ENCODE data around the gene BNIP2. TPM values are rescaled to one million over a fixed set of nuclear protein-coding genes. Genes with fewer than 3 reads are reported as not detected.

Gene BNIP2
- total RNA-seq, 2 donors from 2014 or later, result 76.6 to 124 TPM

DNA sequence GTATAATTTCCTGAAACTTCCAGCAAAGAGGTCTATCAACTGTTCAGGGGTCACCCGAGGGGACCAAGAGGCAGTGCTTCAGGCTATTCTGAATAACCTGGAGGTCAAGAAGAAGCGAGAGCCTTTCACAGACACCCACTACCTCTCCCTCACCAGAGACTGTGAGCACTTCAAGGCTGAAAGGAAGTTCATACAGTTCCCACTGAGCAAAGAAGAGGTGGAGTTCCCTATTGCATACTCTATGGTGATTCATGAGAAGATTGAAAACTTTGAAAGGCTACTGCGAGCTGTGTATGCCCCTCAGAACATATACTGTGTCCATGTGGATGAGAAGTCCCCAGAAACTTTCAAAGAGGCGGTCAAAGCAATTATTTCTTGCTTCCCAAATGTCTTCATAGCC, 70.7 kb downstream of the BNIP2 start:
- Histone ChIP-seq H3K9me3 (no peaks in the 10 kb centered on the region), H3K4me3 (no peak overlapping the region), H3K27me3 (replicated peaks; ENCODE audit: insufficient read depth) (no peaks in the 10 kb centered on the region), H3K4me1 (replicated peaks) (no peaks in the 10 kb centered on the region), H3K27ac (no peak overlapping the region), H3K36me3 (no peaks in the 10 kb centered on the region)
- DNase-seq (ENCODE audit: low spot score), result no peak
- TF ChIP-seq, protein P1, sequence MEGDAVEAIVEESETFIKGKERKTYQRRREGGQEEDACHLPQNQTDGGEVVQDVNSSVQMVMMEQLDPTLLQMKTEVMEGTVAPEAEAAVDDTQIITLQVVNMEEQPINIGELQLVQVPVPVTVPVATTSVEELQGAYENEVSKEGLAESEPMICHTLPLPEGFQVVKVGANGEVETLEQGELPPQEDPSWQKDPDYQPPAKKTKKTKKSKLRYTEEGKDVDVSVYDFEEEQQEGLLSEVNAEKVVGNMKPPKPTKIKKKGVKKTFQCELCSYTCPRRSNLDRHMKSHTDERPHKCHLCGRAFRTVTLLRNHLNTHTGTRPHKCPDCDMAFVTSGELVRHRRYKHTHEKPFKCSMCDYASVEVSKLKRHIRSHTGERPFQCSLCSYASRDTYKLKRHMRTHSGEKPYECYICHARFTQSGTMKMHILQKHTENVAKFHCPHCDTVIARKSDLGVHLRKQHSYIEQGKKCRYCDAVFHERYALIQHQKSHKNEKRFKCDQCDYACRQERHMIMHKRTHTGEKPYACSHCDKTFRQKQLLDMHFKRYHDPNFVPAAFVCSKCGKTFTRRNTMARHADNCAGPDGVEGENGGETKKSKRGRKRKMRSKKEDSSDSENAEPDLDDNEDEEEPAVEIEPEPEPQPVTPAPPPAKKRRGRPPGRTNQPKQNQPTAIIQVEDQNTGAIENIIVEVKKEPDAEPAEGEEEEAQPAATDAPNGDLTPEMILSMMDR (IDR thresholded peaks at IDR 0.05), result no peak
- TF ChIP-seq POLR2A (IDR thresholded peaks at IDR 0.05) (no peak), POLR2AphosphoS5 (IDR thresholded peaks at IDR 0.05) (no peak)
- 92% methylated on average over 4 of the region's 4 CpGs for WGBS
- intact Hi-C loops (cut with DNase I), result no loop called here

DNA sequence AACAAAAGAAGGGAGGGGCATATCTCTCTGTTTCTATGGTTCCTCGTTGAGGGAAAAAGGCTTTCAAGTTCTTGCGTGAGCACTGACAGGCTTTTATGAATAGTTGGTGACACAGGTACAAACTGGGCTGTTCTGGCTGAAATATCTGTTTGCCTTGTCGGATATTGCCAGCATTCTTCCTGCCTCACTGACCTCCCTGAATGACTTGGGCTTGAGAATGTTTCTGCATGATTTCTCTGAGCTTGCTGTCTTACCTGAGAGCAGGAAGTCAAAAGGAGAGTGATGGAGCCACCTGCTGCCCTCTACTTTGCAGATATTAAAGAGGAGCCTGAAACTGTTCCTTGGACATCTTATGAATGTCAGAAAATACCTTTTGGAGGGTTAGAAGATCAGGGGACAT, 72.7 kb downstream of the BNIP2 start:
- DNase-seq (ENCODE audit: low spot score), result peak; percentile 23

DNA sequence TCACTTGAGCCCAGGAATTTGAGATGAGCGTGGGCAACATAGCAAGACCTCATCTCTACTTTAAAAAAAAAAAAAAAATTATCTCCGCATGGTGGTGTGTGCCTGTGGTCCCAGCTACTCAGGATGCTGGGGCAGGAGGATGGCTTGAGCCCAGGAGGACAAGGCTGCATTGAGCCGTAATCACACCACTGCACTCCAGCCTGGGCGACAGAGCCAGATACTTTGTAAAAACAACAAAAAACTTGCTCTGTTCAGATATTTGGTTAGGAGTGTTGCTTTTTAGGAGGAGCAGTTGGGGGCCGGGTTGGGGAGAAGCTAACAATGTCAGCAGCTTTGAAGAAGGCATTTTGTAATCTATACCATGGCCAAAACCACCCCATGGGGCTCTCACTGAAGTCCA, 73.5 kb downstream of the BNIP2 start:
- H3K4me1 ChIP-seq (replicated peaks), result no peaks in the 10 kb centered on the region
- H3K9me3 ChIP-seq, result no peaks in the 10 kb centered on the region
- TF ChIP-seq POLR2AphosphoS5 (IDR thresholded peaks at IDR 0.05) (no peak), POLR2A (IDR thresholded peaks at IDR 0.05) (no peak)
- TF ChIP-seq, protein P1 (IDR thresholded peaks at IDR 0.05), result no peak
- no peak for DNase-seq (ENCODE audit: low spot score)
- no peak overlapping the region for H3K4me3 ChIP-seq
- H3K27ac ChIP-seq, result no peak overlapping the region
- WGBS, result 90% methylated on average over 5 of the region's 5 CpGs
- intact Hi-C loops (cut with DNase I), result no loop called here
- H3K27me3 ChIP-seq (replicated peaks; ENCODE audit: insufficient read depth), result no peaks in the 10 kb centered on the region
- H3K36me3 ChIP-seq, result no peaks in the 10 kb centered on the region

More for the DNA sequence above, 72.7 kb downstream of the BNIP2 start:
- H3K4me3 ChIP-seq, result no peak overlapping the region
- no peaks in the 10 kb centered on the region for H3K27me3 ChIP-seq (replicated peaks; ENCODE audit: insufficient read depth)
- TF ChIP-seq POLR2AphosphoS5 (IDR thresholded peaks at IDR 0.05) (no peak), POLR2A (IDR thresholded peaks at IDR 0.05) (peak; percentile 11)
- TF ChIP-seq, protein P1 (IDR thresholded peaks at IDR 0.05), result peak in 2 of 4 experiments; percentile 36 to 40
- H3K9me3 ChIP-seq, result no peaks in the 10 kb centered on the region
- WGBS, result 40% methylated on average over 3 of the region's 3 CpGs
- no peak overlapping the region for H3K27ac ChIP-seq
- intact Hi-C loops (cut with DNase I), result no loop called here
- no peaks in the 10 kb centered on the region for H3K4me1 ChIP-seq (replicated peaks)
- H3K36me3 ChIP-seq, result no peaks in the 10 kb centered on the region

DNA sequence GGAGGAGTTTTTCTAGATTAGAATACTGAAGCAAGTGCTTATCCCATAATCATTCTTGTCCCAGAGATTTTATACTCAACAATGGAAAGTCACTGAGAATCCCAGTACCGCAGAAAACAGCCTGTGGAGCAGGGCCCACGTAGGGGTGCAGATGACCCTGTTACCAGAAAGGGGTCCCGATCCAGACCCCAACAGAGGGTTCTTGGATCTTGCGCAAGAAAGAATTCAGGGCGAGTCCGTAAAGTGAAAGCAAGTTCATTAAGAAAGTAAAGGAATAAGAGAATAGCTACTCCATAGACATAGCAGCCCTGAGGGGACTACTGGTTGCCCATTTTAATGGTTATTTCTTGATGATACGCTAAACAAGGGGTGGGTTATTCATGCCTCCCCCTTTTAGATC, 75.0 kb downstream of the BNIP2 start:
- no peak for DNase-seq (ENCODE audit: low spot score)
- Histone ChIP-seq H3K4me1 (replicated peaks) (no peaks in the 10 kb centered on the region), H3K27ac (no peak overlapping the region), H3K36me3 (no peaks in the 10 kb centered on the region), H3K27me3 (replicated peaks; ENCODE audit: insufficient read depth) (no peaks in the 10 kb centered on the region), H3K9me3 (no peaks in the 10 kb centered on the region), H3K4me3 (no peak overlapping the region)
- WGBS, result 98% methylated on average over 7 of the region's 7 CpGs
- TF ChIP-seq POLR2AphosphoS5 (IDR thresholded peaks at IDR 0.05), result no peak
- TF ChIP-seq, protein P1 (IDR thresholded peaks at IDR 0.05), result no peak
- no peak for TF ChIP-seq POLR2A (IDR thresholded peaks at IDR 0.05)
- intact Hi-C loops (cut with DNase I), result no loop called here

All from prostate gland (tissue), 2 donors.